ENCODE results near the gene PRR3.

PRR3 gene

GRCh38 chr6:30541515-30542403 lies 15.3 kb upstream of the PRR3 start:
- DNase-seq: peak; percentile 85

- no peak for DNase-seq
Observed at GRCh38 chr6:30542404-30542725, 14.7 kb upstream of the PRR3 start.

DNA sequence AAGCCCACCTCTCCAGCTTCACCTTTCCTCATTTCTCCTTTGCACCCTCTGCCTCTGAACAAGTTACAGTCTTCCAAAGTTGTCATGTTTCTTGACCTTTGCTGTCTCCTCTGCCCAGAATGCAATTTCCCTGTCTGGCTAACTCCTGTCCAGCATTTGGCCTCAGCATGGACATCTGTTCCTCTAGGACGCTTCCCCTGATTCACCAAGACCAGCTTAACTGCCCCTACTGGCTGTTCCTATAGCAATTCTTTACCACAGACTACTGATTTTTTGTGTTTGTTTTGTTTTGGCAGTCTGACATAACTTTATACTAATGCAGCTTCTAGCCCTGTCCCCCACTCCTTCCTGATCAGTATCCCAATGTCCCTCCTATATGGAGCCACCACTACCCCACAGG lies 14.2 kb upstream of the PRR3 start:
- no peak for DNase-seq

- DNase-seq: no peak
Observed at GRCh38 chr6:30543821-30544220, 13.3 kb upstream of the PRR3 start.

- DNase-seq: no peak
Observed at GRCh38 chr6:30544666-30545272, 12.3 kb upstream of the PRR3 start.

GRCh38 chr6:30547454-30547853 lies 9.6 kb upstream of the PRR3 start:
- DNase-seq: no peak

DNA sequence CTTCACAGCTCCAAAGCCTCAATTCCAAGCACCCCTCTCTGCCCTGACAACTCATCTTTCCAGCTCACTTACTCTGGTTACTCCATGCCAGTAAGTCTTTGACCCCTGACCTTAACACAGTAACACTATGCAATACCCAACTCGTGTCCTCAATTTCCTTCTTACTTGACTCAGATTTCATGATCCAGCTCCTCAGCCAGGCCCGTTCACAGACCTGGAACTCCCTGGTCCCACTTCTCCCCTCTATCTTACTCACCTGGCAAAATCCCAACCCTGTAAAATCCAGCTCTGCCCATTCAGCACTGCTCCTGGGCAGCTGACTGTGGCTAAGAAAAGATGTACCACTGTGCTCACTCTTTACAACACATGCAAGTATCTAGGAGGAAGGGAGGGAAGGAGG lies 8.7 kb upstream of the PRR3 start:
- no peak for DNase-seq

DNA sequence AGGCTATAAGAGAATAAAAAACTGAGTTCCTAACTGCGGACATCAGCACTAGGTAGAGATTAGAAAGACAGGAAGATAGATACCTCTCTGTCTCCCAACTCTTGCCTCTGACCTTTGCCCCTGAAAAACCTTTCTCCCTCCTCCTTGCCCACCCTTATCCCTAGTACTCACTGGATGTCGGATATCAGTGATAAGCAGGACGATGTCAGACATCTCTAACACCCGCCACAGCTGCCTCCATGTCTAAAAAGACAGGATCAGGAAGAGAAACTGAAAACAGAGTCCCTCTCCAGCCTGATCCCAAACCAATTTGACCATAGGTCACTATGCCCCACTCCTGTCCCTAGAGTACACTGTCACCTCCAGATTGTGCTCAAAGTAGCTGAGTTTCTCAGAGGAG lies 2.7 kb upstream of the PRR3 start:
- DNase-seq: no peak

GRCh38 chr6:30554962-30555815 lies 1.9 kb upstream of the PRR3 start:
- peak; percentile 79 for DNase-seq

DNA sequence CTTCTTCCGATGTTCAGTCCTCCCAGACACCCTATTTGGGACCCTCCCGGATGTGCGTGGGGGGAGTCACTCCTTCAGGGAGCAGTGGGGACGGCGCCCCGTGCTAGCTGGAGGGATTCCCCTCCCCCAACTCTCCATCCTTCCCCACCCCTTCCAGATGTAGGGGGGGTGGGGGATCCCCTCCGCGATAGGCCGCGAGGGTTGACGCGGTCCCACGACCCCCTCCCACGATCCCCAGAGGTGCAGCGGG lies 1.4 kb upstream of the PRR3 start:
- peak; percentile 89 for DNase-seq

GRCh38 chr6:30556066-30556905 lies 809 bp upstream of the PRR3 start, which contains the start of gene GNL1:
Gene GNL1 (minus strand): TSS chr6:30556489. CDS start chr6:30556203, 286 bp downstream.
- peak; percentile 94 for DNase-seq

- DNase-seq: no peak
Observed at GRCh38 chr6:30557683-30557981, 537 bp downstream of the PRR3 start.

GRCh38 chr6:30560930-30561329 lies 3.8 kb downstream of the PRR3 start:
- no peak for DNase-seq

- DNase-seq: no peak
Observed at GRCh38 chr6:30562470-30563425, 5.7 kb downstream of the PRR3 start.

- DNase-seq: no peak
Observed at GRCh38 chr6:30564114-30564513, 7.0 kb downstream of the PRR3 start.

GRCh38 chr6:30565772-30566171 lies 8.7 kb downstream of the PRR3 start:
- DNase-seq: no peak

- DNase-seq: no peak
Observed at GRCh38 chr6:30568245-30568644, 11.2 kb downstream of the PRR3 start.

DNA sequence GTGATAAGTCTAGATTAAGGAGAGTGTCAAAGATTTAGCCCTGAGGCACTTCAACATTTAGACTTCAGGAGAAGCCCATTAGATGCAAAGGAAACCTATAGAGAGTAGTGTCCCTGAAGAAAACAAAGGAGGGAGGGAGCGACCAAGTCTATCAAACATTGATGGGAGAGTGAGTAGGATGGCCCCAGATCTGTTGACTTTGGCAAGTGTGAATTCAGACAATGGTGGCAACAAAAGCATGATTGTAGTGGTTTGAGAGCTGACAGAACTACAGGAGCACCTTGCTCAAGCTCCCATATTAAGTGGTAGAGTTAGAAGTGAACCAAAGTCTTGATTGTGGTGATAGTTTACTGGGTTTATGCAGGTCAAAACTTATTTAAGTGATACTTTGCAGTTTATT lies 13.2 kb downstream of the PRR3 start:
- DNase-seq: no peak

DNA sequence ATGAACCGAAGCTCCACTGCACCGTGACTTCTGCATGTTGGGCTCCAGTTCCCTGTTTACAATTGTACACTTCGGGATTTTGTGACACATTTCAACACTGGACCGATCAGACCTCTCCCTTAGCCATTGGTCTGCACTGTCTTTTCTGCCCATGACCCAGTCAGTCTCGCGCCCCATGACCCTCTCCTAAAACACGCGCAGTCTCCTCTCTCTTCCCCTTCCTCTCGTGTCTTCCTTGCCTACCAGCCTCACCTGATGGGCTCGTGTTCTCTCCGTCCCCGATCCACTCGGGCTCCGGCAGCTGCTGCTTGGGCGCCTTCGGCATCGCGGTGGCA lies 13.6 kb downstream of the PRR3 start:
- no peak for DNase-seq

- DNase-seq: peak; percentile 99
Observed at GRCh38 chr6:30571075-30571761, 14.1 kb downstream of the PRR3 start, which contains the start of gene ABCF1. Gene ABCF1 (plus strand): TSS chr6:30571442. CDS start chr6:30571488, 46 bp downstream.

- no peak for DNase-seq
Observed at GRCh38 chr6:30571762-30572082, 14.6 kb downstream of the PRR3 start.

DNA sequence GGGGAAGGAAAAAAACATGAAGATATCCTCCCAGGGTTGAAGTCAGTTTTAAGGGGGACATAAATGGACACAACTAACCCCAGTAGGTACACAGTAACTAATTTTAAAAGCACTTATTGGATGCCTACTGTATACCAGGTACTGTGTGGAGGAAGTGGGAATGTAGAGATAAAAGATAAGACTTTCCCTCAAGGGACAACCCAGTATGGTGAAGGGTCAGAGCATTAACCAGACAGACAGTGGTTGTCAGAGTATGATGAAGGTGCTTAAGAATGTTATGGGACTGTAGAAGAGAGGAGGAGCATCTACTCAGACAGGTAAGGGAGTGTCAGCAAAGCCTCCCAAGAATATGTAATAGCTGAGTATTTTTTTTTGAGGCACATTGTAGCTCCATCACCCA lies 15.1 kb downstream of the PRR3 start:
- no peak for DNase-seq

Measured in femur (tissue), 1 donor.